Lower leg skin (tissue), 3 donors: ENCODE data around the gene ALX4.

ENCODE experiments used
- POLR2A ChIP-seq, 2 donors: fragments of 450-650 bp; IDR thresholded peaks; one replicate each; pipeline ENCODE4 v1.6.1; 2016 to 2017; ENCODE audit warnings: antibody characterized with exemption in 2 of 2, mild to moderate bottlenecking in 1 of 2, moderate library complexity in 1 of 2
- TF ChIP-seq, protein P1 (sequence below), 3 donors: fragments of 450-650 bp; IDR thresholded peaks; one replicate each; pipeline ENCODE4 v1.5.1; 2016; ENCODE audit warnings: antibody characterized with exemption in 3 of 3, mild to moderate bottlenecking in 3 of 3, moderate library complexity in 2 of 3

DNA sequence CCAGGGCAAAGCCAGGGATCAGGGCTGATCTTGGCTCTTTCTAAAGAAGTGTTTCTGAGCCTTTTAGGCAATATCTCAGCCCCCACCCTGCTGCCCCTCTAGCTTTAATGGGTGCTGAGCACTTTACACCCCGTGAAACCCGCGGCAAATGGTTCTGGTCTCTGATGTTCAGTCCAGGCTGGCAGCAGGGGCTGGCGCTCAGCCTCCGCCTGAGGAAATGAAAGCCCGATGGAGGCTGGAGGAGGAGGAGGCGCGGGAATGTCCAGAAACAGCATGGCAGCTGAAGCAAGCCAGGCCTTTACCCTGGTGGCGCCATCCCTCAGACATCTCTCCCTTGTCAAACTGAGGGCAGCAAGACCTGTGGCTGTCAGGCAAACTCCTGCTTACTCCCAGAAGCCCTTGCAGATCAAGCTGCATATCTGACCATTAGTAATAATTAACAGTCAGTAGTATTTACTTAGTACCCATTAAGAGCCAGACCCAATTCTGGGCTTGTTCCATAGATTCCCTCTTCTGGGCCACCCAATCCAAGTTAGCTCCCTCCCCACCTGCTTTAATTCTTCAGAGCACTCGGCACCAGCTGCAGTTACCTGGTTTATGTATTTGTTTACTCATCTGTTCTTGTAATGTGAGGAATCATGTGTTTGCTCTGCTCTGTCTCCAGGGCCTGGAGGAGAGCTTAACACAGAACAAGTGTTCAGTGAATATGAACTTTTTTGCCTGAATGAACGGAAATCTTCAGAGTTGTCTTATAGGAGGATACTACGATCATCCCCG lies 15.0 kb upstream of the ALX4 start:
- TF ChIP-seq, protein P1, sequence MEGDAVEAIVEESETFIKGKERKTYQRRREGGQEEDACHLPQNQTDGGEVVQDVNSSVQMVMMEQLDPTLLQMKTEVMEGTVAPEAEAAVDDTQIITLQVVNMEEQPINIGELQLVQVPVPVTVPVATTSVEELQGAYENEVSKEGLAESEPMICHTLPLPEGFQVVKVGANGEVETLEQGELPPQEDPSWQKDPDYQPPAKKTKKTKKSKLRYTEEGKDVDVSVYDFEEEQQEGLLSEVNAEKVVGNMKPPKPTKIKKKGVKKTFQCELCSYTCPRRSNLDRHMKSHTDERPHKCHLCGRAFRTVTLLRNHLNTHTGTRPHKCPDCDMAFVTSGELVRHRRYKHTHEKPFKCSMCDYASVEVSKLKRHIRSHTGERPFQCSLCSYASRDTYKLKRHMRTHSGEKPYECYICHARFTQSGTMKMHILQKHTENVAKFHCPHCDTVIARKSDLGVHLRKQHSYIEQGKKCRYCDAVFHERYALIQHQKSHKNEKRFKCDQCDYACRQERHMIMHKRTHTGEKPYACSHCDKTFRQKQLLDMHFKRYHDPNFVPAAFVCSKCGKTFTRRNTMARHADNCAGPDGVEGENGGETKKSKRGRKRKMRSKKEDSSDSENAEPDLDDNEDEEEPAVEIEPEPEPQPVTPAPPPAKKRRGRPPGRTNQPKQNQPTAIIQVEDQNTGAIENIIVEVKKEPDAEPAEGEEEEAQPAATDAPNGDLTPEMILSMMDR (IDR thresholded peaks at IDR 0.05) = no peak
- TF ChIP-seq POLR2A (IDR thresholded peaks at IDR 0.05) = no peak
